HepG2 (cell line): ENCODE measurements around the gene NRBP1. TPM values are rescaled to one million over a fixed set of nuclear protein-coding genes. Genes with fewer than 3 reads are reported as not detected.
A peak's percentile ranks its signal among the peaks of the same experiment; 100 is the strongest.

Experiments
- BHLHE40 ChIP-seq: IDR thresholded peaks from 2 replicates; pipeline ENCODE4 v1.6.1; 2011; ENCODE audit warnings: low read length, improper control_type of control experiment
- CAMTA2 ChIP-seq: sonication (generic); formaldehyde crosslinking; IDR thresholded peaks from 2 replicates; pipeline ENCODE4 v1.4.0; 2020; ENCODE audit warnings: mild to moderate bottlenecking, missing genetic modification reagents, borderline replicate concordance
- CHCHD3 ChIP-seq: sonication (generic); formaldehyde crosslinking; IDR thresholded peaks from 2 replicates; pipeline ENCODE4 v1.8.0; 2022; ENCODE audit warnings: mild to moderate bottlenecking, missing genetic modification reagents, moderate library complexity
- CREB1 ChIP-seq, 2 experiments: fragments of 450-650 bp in 1 of 2; IDR thresholded peaks; 2 replicates each; pipeline ENCODE4 v1.6.1; 2016 to 2017; ENCODE audit warnings: control low read depth in 1 of 2, mild to moderate bottlenecking in 1 of 2, missing compliant biosample characterization in 1 of 2, missing genetic modification characterization in 1 of 2
- HINFP ChIP-seq: sonication (generic); formaldehyde crosslinking; IDR thresholded peaks from 2 replicates; pipeline ENCODE4 v1.4.0; 2020; ENCODE audit warnings: low read depth, mild to moderate bottlenecking, missing genetic modification reagents
- HNF1B ChIP-seq: sonication (generic); formaldehyde crosslinking; IDR thresholded peaks from 2 replicates; pipeline ENCODE4 v1.5.1; 2020; ENCODE audit warnings: mild to moderate bottlenecking, moderate library complexity, missing genetic modification reagents
- IKZF1 ChIP-seq: fragments of 450-650 bp; IDR thresholded peaks from 2 replicates; pipeline ENCODE4 v1.7.1; 2016
- KMT2A ChIP-seq: sonication (generic); formaldehyde crosslinking; IDR thresholded peaks from 2 replicates; pipeline ENCODE4 v1.4.0; 2020; ENCODE audit warnings: missing genetic modification reagents
- MED8 ChIP-seq: sonication (generic); formaldehyde crosslinking; IDR thresholded peaks from 2 replicates; pipeline ENCODE4 v1.8.1; 2023; ENCODE audit warnings: mild to moderate bottlenecking, missing genetic modification reagents; ENCODE audit not compliant: insufficient replicate concordance
- MTA1 ChIP-seq: sonication (generic); formaldehyde crosslinking; IDR thresholded peaks from 2 replicates; pipeline ENCODE4 v1.4.0; 2020; ENCODE audit warnings: missing genetic modification reagents, mild to moderate bottlenecking, borderline replicate concordance
- PCBP2 ChIP-seq: fragments of 200-400 bp; formaldehyde crosslinking; optimal IDR thresholded peaks from 2 replicates; pipeline ENCODE3; 2018; ENCODE audit warnings: low read length, low read depth; ENCODE audit not compliant: poor library complexity, severe bottlenecking
- RXRA ChIP-seq: sonication (generic); formaldehyde crosslinking; IDR thresholded peaks from 2 replicates; pipeline ENCODE4 v1.5.1; 2020; ENCODE audit warnings: missing genetic modification reagents
- SMARCC2 ChIP-seq: fragments of 450-650 bp; IDR thresholded peaks from 2 replicates; pipeline ENCODE4 v1.6.1; 2017; ENCODE audit warnings: antibody characterized with exemption, mild to moderate bottlenecking
- TEAD3 ChIP-seq: optimal IDR thresholded peaks from 2 replicates; pipeline ENCODE3; 2016; ENCODE audit warnings: borderline replicate concordance
- TGIF2 ChIP-seq: IDR thresholded peaks from 2 replicates; pipeline ENCODE4 v1.6.1; 2016; ENCODE audit warnings: control low read depth, missing compliant biosample characterization
- TP53 ChIP-seq: sonication (generic); formaldehyde crosslinking; conservative IDR thresholded peaks from 2 replicates; pipeline ENCODE4 v1.4.0; 2020; ENCODE audit warnings: missing genetic modification reagents
- ZBTB7A ChIP-seq: sonication (generic); formaldehyde crosslinking; IDR thresholded peaks from 2 replicates; pipeline ENCODE4 v1.8.0; 2022; ENCODE audit warnings: mild to moderate bottlenecking, missing genetic modification reagents
- ZMAT5 ChIP-seq: sonication (generic); formaldehyde crosslinking; IDR thresholded peaks from 2 replicates; pipeline ENCODE4 v1.5.0; 2020; ENCODE audit warnings: mild to moderate bottlenecking, low read depth, missing genetic modification reagents, borderline replicate concordance
- ZNF296 ChIP-seq: sonication (generic); formaldehyde crosslinking; conservative IDR thresholded peaks from 2 replicates; pipeline ENCODE4 v1.5.0; 2020; ENCODE audit warnings: mild to moderate bottlenecking, missing genetic modification reagents
- ZNF446 ChIP-seq: sonication (generic); formaldehyde crosslinking; IDR thresholded peaks from 2 replicates; pipeline ENCODE4 v1.5.0; 2020; ENCODE audit warnings: mild to moderate bottlenecking, missing genetic modification reagents
- ZNF468 ChIP-seq: sonication (generic); formaldehyde crosslinking; IDR thresholded peaks from 2 replicates; pipeline ENCODE4 v1.8.0; 2022; ENCODE audit warnings: mild to moderate bottlenecking, moderate library complexity, missing genetic modification reagents
- ZNF510 ChIP-seq: sonication (generic); formaldehyde crosslinking; IDR thresholded peaks from 2 replicates; pipeline ENCODE4 v1.4.0; 2020; ENCODE audit warnings: low read depth, mild to moderate bottlenecking, missing genetic modification reagents
- ZNF512 ChIP-seq: sonication (generic); formaldehyde crosslinking; IDR thresholded peaks from 2 replicates; pipeline ENCODE4 v1.4.0; 2020; ENCODE audit warnings: mild to moderate bottlenecking, missing genetic modification reagents
- ZNF546 ChIP-seq: sonication (generic); formaldehyde crosslinking; conservative IDR thresholded peaks from 2 replicates; pipeline ENCODE4 v1.8.1; 2023; ENCODE audit warnings: mild to moderate bottlenecking, missing genetic modification reagents
- ZNF589 ChIP-seq: sonication (generic); formaldehyde crosslinking; conservative IDR thresholded peaks from 2 replicates; pipeline ENCODE4 v1.8.0; 2022; ENCODE audit warnings: mild to moderate bottlenecking, moderate library complexity, missing genetic modification reagents
- polyA plus RNA-seq, 8 experiments: library from polyadenylated mRNA; depleted of rRNA in 3 of 8; stranded (reverse) in 7 of 8; unstranded in 1 of 8; fragments of >200 nt; fragmentation: Illumina TruSeq in 4 of 8; extraction: Trizol in 4 of 8; gene quantifications; 2 replicates each; pipeline versions ENCODE4 v1.2.1 to v1.2.3, GENCODE V29; 2011 to 2016; ENCODE audit warnings: low read depth in 4 of 8, missing spikeins in 1 of 8, mixed read lengths in 1 of 8; ENCODE audit not compliant: insufficient read depth in 1 of 8
- total RNA-seq, 5 experiments: library from RNA; depleted of rRNA; stranded (reverse); fragments of >200 nt; fragmentation: Illumina TruSeq; extraction: Trizol; gene quantifications; 2 replicates each; pipeline ENCODE4 v1.2.3, GENCODE V29; 2016; ENCODE audit warnings: low read depth in 1 of 5

NRBP1 gene
- total and polyA plus RNA-seq, 2 of the 13 experiments (the other 11 are each of a cell fraction or from before 2014, with no cell fraction given): 165 to 240 TPM

- TF ChIP-seq ZNF589 (CRISPR knock-in tag): peak; percentile 77
- peak; percentile 93 for TF ChIP-seq MED8 (CRISPR knock-in tag)
- TF ChIP-seq ZNF512 (CRISPR knock-in tag): no peak
- TF ChIP-seq MTA1 (CRISPR knock-in tag): 0 out of 2 replicates have a peak, but pooled peaks have one; percentile 25
- TF ChIP-seq ZNF468 (CRISPR knock-in tag): peak; percentile 51; the same call in 1 of the 2 replicates
- TF ChIP-seq SMARCC2: no peak
- 0 out of 2 replicates have a peak, but pooled peaks have one; percentile 75 for TF ChIP-seq TGIF2 (CRISPR knock-in tag)
- TF ChIP-seq RXRA: peak; percentile 82
- no peak for TF ChIP-seq ZMAT5 (CRISPR knock-in tag)
- TF ChIP-seq HNF1B (CRISPR knock-in tag): peak; percentile 79
- TF ChIP-seq ZNF510 (CRISPR knock-in tag): no peak; the same call in 1 of the 2 replicates
- peak; percentile 60; the same call in 1 of the 2 replicates for TF ChIP-seq ZNF296 (CRISPR knock-in tag)
- TF ChIP-seq ZNF546: peak; percentile 83; the same call in 1 of the 2 replicates
- TF ChIP-seq CREB1 (IDR thresholded peaks at IDR 0.05): peak; percentile 69; the same call in 1 of the 2 replicates
- TF ChIP-seq CREB1 (CRISPR knock-in tag; IDR thresholded peaks at IDR 0.05): peak; percentile 76
- peak; percentile 91 for TF ChIP-seq KMT2A
- peak; percentile 77 for TF ChIP-seq CAMTA2 (CRISPR knock-in tag)
- TF ChIP-seq PCBP2: no peak
- no peak for TF ChIP-seq CHCHD3
- TF ChIP-seq TP53 (CRISPR knock-in tag): peak; percentile 58; the same call in 1 of the 2 replicates
- TF ChIP-seq HINFP: no peak
- TF ChIP-seq ZBTB7A: no peak
- TF ChIP-seq TEAD3 (CRISPR knock-in tag): peak; percentile 35
- no peak for TF ChIP-seq BHLHE40
- no peak for TF ChIP-seq IKZF1
- TF ChIP-seq ZNF446: peak; percentile 80; the same call in 1 of the 2 replicates
Observed at GRCh38 chr2:27428213-27428977, at the start of gene NRBP1 (continued).
